ENCODE measurements around the gene SCRT2.

DNA sequence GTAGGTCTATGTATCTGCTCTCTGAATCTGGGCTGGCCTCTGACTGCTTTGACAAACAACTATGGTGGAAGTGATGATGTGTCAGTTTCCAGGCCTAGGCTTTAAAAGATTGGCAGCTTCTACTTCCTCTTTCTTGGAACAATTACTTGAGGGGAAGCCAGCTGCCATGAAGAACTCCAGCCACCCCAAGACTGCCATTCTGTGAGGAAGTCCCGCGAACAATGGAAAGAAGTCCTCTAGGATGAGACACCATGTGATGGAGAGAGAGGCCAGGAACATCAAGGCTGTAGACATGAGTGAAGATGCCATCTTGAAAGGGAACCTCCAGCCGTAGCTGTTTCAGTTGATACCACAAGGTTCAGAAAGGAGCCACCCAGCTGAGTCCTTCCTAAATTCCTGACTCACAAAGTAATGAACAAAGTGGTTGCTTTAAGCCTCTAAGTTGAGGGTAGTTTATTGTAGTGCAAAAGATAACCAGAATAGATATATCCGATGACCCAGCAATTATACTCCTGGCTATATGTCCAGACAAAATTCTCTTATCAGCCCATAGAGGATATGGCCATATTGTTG lies 50.2 kb downstream of the SCRT2 start:
- TF ChIP-seq, protein P1, sequence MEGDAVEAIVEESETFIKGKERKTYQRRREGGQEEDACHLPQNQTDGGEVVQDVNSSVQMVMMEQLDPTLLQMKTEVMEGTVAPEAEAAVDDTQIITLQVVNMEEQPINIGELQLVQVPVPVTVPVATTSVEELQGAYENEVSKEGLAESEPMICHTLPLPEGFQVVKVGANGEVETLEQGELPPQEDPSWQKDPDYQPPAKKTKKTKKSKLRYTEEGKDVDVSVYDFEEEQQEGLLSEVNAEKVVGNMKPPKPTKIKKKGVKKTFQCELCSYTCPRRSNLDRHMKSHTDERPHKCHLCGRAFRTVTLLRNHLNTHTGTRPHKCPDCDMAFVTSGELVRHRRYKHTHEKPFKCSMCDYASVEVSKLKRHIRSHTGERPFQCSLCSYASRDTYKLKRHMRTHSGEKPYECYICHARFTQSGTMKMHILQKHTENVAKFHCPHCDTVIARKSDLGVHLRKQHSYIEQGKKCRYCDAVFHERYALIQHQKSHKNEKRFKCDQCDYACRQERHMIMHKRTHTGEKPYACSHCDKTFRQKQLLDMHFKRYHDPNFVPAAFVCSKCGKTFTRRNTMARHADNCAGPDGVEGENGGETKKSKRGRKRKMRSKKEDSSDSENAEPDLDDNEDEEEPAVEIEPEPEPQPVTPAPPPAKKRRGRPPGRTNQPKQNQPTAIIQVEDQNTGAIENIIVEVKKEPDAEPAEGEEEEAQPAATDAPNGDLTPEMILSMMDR (IDR thresholded peaks at IDR 0.05) = no peak
- TF ChIP-seq POLR2A (IDR thresholded peaks at IDR 0.05) = no peak
- no peak for TF ChIP-seq EP300 (IDR thresholded peaks at IDR 0.05)
